ENCODE data around the gene DNAJC25. TPM values are rescaled to one million over a fixed set of nuclear protein-coding genes. Genes with fewer than 3 reads are reported as not detected.

The DNAJC25 gene
- total RNA-seq, 1 donor from 2014 or later: 6.9 TPM

GRCh38 chr9:111633389-111633736 is 2.2 kb downstream of the DNAJC25 start:
- no peaks in the 10 kb centered on the region for H3K9me3 Mint-ChIP-seq (ENCODE audit: low read depth)
- TF ChIP-seq, protein P1, sequence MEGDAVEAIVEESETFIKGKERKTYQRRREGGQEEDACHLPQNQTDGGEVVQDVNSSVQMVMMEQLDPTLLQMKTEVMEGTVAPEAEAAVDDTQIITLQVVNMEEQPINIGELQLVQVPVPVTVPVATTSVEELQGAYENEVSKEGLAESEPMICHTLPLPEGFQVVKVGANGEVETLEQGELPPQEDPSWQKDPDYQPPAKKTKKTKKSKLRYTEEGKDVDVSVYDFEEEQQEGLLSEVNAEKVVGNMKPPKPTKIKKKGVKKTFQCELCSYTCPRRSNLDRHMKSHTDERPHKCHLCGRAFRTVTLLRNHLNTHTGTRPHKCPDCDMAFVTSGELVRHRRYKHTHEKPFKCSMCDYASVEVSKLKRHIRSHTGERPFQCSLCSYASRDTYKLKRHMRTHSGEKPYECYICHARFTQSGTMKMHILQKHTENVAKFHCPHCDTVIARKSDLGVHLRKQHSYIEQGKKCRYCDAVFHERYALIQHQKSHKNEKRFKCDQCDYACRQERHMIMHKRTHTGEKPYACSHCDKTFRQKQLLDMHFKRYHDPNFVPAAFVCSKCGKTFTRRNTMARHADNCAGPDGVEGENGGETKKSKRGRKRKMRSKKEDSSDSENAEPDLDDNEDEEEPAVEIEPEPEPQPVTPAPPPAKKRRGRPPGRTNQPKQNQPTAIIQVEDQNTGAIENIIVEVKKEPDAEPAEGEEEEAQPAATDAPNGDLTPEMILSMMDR (IDR thresholded peaks at IDR 0.05): no peak
- peak overlapping the region; percentile 98 for H3K4me3 Mint-ChIP-seq (ENCODE audit: unreplicated experiment)
- DNase-seq (ENCODE audit: low spot score): no peak
- peaks cover 47% of the 10 kb centered on the region for H3K4me1 Mint-ChIP-seq (ENCODE audit: low read depth)
- H3K27me3 Mint-ChIP-seq (ENCODE audit: low read depth): no peaks in the 10 kb centered on the region
- H3K36me3 Mint-ChIP-seq (ENCODE audit: low read depth): no peaks in the 10 kb centered on the region
- H3K27ac Mint-ChIP-seq (ENCODE audit: unreplicated experiment): no peak overlapping the region

DNA sequence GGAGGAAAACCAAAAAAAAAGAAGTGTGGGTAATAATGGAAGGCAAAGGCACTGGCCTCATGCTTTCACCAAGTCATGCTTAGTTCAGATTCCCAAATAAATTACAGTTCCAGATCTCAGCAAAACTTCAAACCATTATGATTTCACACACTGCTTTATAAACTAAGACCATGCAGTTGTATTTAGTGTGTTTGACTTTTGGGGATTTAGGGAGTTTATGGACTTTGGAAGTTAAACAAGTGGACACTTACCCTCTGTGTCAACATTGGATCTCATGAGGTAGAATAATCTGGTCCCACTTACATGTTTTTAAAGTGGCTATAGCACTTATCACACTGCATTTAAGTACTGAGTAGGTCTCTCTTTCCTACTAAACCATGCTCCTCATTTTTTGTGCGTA is 3.7 kb downstream of the DNAJC25 start:
- no peaks in the 10 kb centered on the region for H3K9me3 Mint-ChIP-seq (ENCODE audit: low read depth)
- DNase-seq (ENCODE audit: low spot score): no peak
- no peak overlapping the region for H3K4me3 Mint-ChIP-seq (ENCODE audit: unreplicated experiment)
- TF ChIP-seq, protein P1 (IDR thresholded peaks at IDR 0.05): no peak
- H3K36me3 Mint-ChIP-seq (ENCODE audit: low read depth): no peaks in the 10 kb centered on the region
- H3K27me3 Mint-ChIP-seq (ENCODE audit: low read depth): no peaks in the 10 kb centered on the region
- H3K27ac Mint-ChIP-seq (ENCODE audit: unreplicated experiment): no peak overlapping the region
- peaks cover 47% of the 10 kb centered on the region for H3K4me1 Mint-ChIP-seq (ENCODE audit: low read depth)

DNA sequence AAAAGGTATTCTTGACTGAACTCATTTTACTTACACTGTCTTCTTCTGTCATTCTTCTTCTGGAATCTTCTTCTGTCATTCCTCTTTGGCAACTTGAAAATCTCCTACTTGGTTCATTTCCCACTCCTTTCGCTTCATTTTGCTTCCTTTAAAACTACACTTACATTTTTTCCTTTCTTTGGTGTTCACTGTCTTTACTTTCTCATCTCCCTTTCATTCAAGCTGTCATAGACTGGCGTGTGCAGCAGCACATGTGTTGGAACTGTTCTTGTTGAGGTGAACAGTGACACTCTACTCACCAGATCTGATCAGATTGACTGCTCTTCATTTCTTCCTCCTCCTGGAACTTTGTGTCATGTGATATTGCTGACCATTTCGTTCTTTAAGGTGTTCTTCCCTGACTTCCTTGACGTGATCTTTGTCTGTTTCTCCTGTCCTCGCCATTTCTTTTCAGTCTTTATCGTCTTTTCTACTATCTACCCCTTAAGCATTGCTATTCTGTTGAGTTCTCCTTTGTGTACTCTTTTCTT is 6.4 kb downstream of the DNAJC25 start:
- TF ChIP-seq, protein P1 (IDR thresholded peaks at IDR 0.05): no peak
- Mint-ChIP-seq H3K36me3 (ENCODE audit: low read depth) (no peaks in the 10 kb centered on the region), H3K4me3 (ENCODE audit: unreplicated experiment) (no peak overlapping the region), H3K27me3 (ENCODE audit: low read depth) (no peaks in the 10 kb centered on the region), H3K4me1 (ENCODE audit: low read depth) (peaks cover 35% of the 10 kb centered on the region), H3K9me3 (ENCODE audit: low read depth) (no peaks in the 10 kb centered on the region), H3K27ac (ENCODE audit: unreplicated experiment) (no peak overlapping the region)
- no peak for DNase-seq (ENCODE audit: low spot score)

DNA sequence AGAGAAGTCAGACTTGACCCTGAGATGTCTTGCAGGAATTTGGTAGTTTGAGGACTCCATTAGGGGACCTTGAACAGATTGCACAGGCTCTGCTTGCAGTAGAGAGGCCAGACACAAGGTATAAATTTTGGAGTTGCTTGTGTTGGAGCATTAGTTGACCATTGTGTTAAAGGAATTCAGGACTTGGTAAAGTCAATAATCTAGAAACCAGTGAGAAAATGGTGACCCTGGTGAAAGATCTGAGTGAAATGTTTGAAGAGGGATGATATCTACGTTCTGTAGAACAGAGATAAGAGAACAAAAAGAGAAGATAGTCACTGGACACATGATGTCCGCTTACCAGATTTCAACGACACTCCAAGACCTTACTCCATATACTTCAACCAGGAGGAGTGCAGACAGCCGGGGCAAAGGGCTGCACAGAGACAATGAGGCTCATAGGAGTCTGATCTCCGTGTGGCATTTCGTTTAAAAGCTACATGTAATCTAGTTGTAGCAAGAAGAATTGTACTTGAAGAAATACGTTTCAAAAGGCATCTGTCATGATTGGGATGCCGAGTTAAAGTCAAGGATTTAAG is 13.2 kb downstream of the DNAJC25 start:
- H3K4me3 Mint-ChIP-seq (ENCODE audit: unreplicated experiment): no peak overlapping the region
- DNase-seq (ENCODE audit: low spot score): no peak
- TF ChIP-seq, protein P1 (IDR thresholded peaks at IDR 0.05): no peak
- no peaks in the 10 kb centered on the region for H3K27me3 Mint-ChIP-seq (ENCODE audit: low read depth)
- H3K36me3 Mint-ChIP-seq (ENCODE audit: low read depth): peaks cover 12% of the 10 kb centered on the region
- H3K9me3 Mint-ChIP-seq (ENCODE audit: low read depth): no peaks in the 10 kb centered on the region
- no peak overlapping the region for H3K27ac Mint-ChIP-seq (ENCODE audit: unreplicated experiment)
- peaks cover 18% of the 10 kb centered on the region for H3K4me1 Mint-ChIP-seq (ENCODE audit: low read depth)

- peaks cover 19% of the 10 kb centered on the region for H3K36me3 Mint-ChIP-seq (ENCODE audit: low read depth)
- DNase-seq (ENCODE audit: low spot score): no peak
- no peak overlapping the region for H3K27ac Mint-ChIP-seq (ENCODE audit: unreplicated experiment)
- H3K9me3 Mint-ChIP-seq (ENCODE audit: low read depth): no peaks in the 10 kb centered on the region
- no peak overlapping the region for H3K4me3 Mint-ChIP-seq (ENCODE audit: unreplicated experiment)
- peaks cover 18% of the 10 kb centered on the region for H3K4me1 Mint-ChIP-seq (ENCODE audit: low read depth)
- TF ChIP-seq, protein P1 (IDR thresholded peaks at IDR 0.05): no peak
- H3K27me3 Mint-ChIP-seq (ENCODE audit: low read depth): no peaks in the 10 kb centered on the region
Measured at GRCh38 chr9:111645806-111646205, 14.7 kb downstream of the DNAJC25 start.

Data from chondrocyte (in vitro differentiated cells).